BJ (cell line): ENCODE data around the gene NDUFV2. TPM values are rescaled to one million over a fixed set of nuclear protein-coding genes. Genes with fewer than 3 reads are reported as not detected.

Source experiments
- CTCF ChIA-PET: fragments of 350-600 bp; formaldehyde crosslinking; extraction: SDS; loops from one replicate; lab custom pipeline; 2021; ENCODE audit warnings: antibody characterized with exemption, inconsistent platforms; lab: Yijun Ruan, JAX
- POLR2A ChIA-PET: fragments of 300-600 bp; sonication (Branson Sonifier 250); formaldehyde crosslinking; extraction: SDS; loops from one replicate; lab custom pipeline; 2021; ENCODE audit warnings: antibody characterized with exemption; lab: Charles Lee
- DNase-seq: peaks from one replicate; pipeline ENCODE4 v3.0.0-alpha.2; 2011; ENCODE audit warnings: low read depth
- H3K27me3 ChIP-seq: 2 replicates; pipeline ENCODE4 v1.6.0; 2011; ENCODE audit warnings: low read length; ENCODE audit not compliant: control insufficient read depth, insufficient read depth
- H3K36me3 ChIP-seq: 2 replicates; pipeline ENCODE4 v1.5.1; 2011; ENCODE audit warnings: low read length; ENCODE audit not compliant: control insufficient read depth, insufficient read depth
- H3K4me3 ChIP-seq: 2 replicates; pipeline ENCODE4 v1.5.1; 2011; ENCODE audit warnings: low read depth, mild to moderate bottlenecking, control low read depth, low read length
- polyA plus RNA-seq: library from polyadenylated mRNA; depleted of rRNA; stranded (reverse); fragments of >200 nt; gene quantifications from 2 replicates; pipeline ENCODE4 v1.2.3, GENCODE V29; 2011
- TF ChIP-seq, protein P1 (sequence below): IDR thresholded peaks from 2 replicates; pipeline ENCODE4 v1.5.1; 2011; ENCODE audit warnings: low read depth, mild to moderate bottlenecking, control low read depth, inconsistent platforms, low read length, moderate library complexity; ENCODE audit not compliant: insufficient read depth

NDUFV2 gene
- polyA plus RNA-seq, 1 experiment, result 70.0 TPM

DNA sequence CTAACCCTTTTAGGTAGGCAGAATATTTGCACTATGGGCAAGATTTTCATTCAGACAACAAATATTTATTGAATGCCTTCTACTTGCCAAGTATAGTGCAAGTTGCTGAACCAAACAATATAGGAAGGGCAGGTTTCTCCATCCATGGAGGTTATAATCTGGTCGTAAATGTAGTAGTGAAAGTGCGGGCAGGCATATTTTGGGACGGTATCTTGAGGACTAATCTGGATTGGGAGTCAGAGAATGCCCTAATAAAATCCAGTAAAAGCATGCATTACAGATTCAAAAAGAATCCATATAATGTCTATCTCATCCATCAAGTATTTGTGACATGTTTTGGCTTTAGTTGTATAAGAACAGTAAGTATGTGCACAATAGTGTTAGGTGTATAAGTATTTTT lies 1.7 kb upstream of the NDUFV2 start:
- H3K4me3 ChIP-seq, result no peak overlapping the region
- H3K27me3 ChIP-seq, result no peaks in the 10 kb centered on the region
- H3K36me3 ChIP-seq, result no peaks in the 10 kb centered on the region
- TF ChIP-seq, protein P1, sequence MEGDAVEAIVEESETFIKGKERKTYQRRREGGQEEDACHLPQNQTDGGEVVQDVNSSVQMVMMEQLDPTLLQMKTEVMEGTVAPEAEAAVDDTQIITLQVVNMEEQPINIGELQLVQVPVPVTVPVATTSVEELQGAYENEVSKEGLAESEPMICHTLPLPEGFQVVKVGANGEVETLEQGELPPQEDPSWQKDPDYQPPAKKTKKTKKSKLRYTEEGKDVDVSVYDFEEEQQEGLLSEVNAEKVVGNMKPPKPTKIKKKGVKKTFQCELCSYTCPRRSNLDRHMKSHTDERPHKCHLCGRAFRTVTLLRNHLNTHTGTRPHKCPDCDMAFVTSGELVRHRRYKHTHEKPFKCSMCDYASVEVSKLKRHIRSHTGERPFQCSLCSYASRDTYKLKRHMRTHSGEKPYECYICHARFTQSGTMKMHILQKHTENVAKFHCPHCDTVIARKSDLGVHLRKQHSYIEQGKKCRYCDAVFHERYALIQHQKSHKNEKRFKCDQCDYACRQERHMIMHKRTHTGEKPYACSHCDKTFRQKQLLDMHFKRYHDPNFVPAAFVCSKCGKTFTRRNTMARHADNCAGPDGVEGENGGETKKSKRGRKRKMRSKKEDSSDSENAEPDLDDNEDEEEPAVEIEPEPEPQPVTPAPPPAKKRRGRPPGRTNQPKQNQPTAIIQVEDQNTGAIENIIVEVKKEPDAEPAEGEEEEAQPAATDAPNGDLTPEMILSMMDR, result no peak
- ChIA-PET POLR2A (no interaction called here), CTCF (interaction anchor here (1.3 to 3.5 kb wide), 2 partner anchors 27 to 35 kb away, joined by 4 to 19 read pairs; no protein-coding TSS in a partner anchor)
- DNase-seq, result no peak

GRCh38 chr18:9101730-9102507 lies 580 bp upstream of the NDUFV2 start:
- CTCF ChIA-PET, result interaction anchor here (0.6 to 3.5 kb wide), 6 partner anchors 28 to 222 kb away, joined by 3 to 19 read pairs (median 4); no protein-coding TSS in a partner anchor
- Histone ChIP-seq H3K27me3 (no peaks in the 10 kb centered on the region), H3K36me3 (no peaks in the 10 kb centered on the region), H3K4me3 (peak overlapping the region; percentile 46)
- TF ChIP-seq, protein P1, result no peak
- POLR2A ChIA-PET, result interaction anchor here (0.5 to 0.6 kb wide), 3 partner anchors 21 to 114 kb away, joined by 3 to 4 read pairs (median 3); no protein-coding TSS in a partner anchor
- no peak for DNase-seq

GRCh38 chr18:9103376-9103873 lies 926 bp downstream of the NDUFV2 start:
- POLR2A ChIA-PET, result no interaction called here
- TF ChIP-seq, protein P1, result no peak
- no peaks in the 10 kb centered on the region for H3K36me3 ChIP-seq
- no peaks in the 10 kb centered on the region for H3K27me3 ChIP-seq
- H3K4me3 ChIP-seq, result peak overlapping the region; percentile 46
- no peak for DNase-seq
- CTCF ChIA-PET, result interaction anchor here (1.0 to 1.2 kb wide), 2 partner anchors 30 to 39 kb away, joined by 3 to 5 read pairs; no protein-coding TSS in a partner anchor

- no peak for DNase-seq
- TF ChIP-seq, protein P1, result no peak
- ChIA-PET CTCF (interaction anchor here (1.2 to 2.3 kb wide), 3 partner anchors 31 to 38 kb away, joined by 3 to 6 read pairs (median 5); no protein-coding TSS in a partner anchor), POLR2A (interaction anchor here (0.6 kb wide), 1 partner anchor 159 kb away, joined by 3 read pairs; no protein-coding TSS in a partner anchor)
- no peaks in the 10 kb centered on the region for H3K36me3 ChIP-seq
- H3K4me3 ChIP-seq, result peak overlapping the region; percentile 46
- no peaks in the 10 kb centered on the region for H3K27me3 ChIP-seq
Measured at GRCh38 chr18:9104244-9104901, 1.9 kb downstream of the NDUFV2 start.
